Liver (tissue), 3 donors: Measurements from ENCODE around the gene AKTIP.

ENCODE experiments used
- ATF3 ChIP-seq: IDR thresholded peaks from 2 replicates; pipeline ENCODE4 v1.6.1; 2016; ENCODE audit warnings: antibody characterized with exemption
- EGR1 ChIP-seq, 2 donors: IDR thresholded peaks; 2 replicates each; pipeline ENCODE4 v1.6.1; 2016 to 2018; ENCODE audit warnings: antibody characterized with exemption in 2 of 2, low read depth in 2 of 2
- JUND ChIP-seq, 2 donors: IDR thresholded peaks; 2 replicates each; pipeline ENCODE4 v1.6.1; 2016; ENCODE audit warnings: antibody characterized with exemption in 2 of 2
- MAX ChIP-seq: IDR thresholded peaks from 2 replicates; pipeline ENCODE4 v1.6.1; 2016; ENCODE audit warnings: antibody characterized with exemption
- RAD21 ChIP-seq, 2 donors: IDR thresholded peaks; 2 replicates each; pipeline ENCODE4 v1.6.1; 2016; ENCODE audit warnings: antibody characterized with exemption in 2 of 2, mild to moderate bottlenecking in 2 of 2
- RXRA ChIP-seq, 2 donors: IDR thresholded peaks; 2 replicates each; pipeline ENCODE4 v1.6.1; 2017 to 2018; ENCODE audit warnings: antibody characterized with exemption in 2 of 2, mild to moderate bottlenecking in 1 of 2
- SP1 ChIP-seq: IDR thresholded peaks from 2 replicates; pipeline ENCODE4 v1.6.1; 2018; ENCODE audit warnings: antibody characterized with exemption, mild to moderate bottlenecking
- TAF1 ChIP-seq: conservative IDR thresholded peaks from 2 replicates; pipeline ENCODE4 v1.6.1; 2016; ENCODE audit warnings: antibody characterized with exemption, mild to moderate bottlenecking
- YY1 ChIP-seq: IDR thresholded peaks from 2 replicates; pipeline ENCODE4 v1.6.1; 2016; ENCODE audit warnings: antibody characterized with exemption, mild to moderate bottlenecking
- ZBTB33 ChIP-seq: IDR thresholded peaks from 2 replicates; pipeline ENCODE4 v1.6.1; 2016; ENCODE audit warnings: antibody characterized with exemption
- TF ChIP-seq, protein P1 (sequence below): fragments of 150-350 bp; IDR thresholded peaks from 2 replicates; pipeline ENCODE4 v1.5.1; 2017; ENCODE audit warnings: improper control_type of control experiment, low read depth, low read length; ENCODE audit not compliant: missing input control
- TF ChIP-seq, protein P2 (sequence below): IDR thresholded peaks from 2 replicates; pipeline ENCODE4 v1.6.1; 2016; ENCODE audit warnings: antibody characterized with exemption, mild to moderate bottlenecking
- donor health status: healthy.
- donor health status: healthy.

GRCh38 chr16:53510704-53511070, 7.7 kb upstream of the AKTIP start:
- TF ChIP-seq, protein P1, sequence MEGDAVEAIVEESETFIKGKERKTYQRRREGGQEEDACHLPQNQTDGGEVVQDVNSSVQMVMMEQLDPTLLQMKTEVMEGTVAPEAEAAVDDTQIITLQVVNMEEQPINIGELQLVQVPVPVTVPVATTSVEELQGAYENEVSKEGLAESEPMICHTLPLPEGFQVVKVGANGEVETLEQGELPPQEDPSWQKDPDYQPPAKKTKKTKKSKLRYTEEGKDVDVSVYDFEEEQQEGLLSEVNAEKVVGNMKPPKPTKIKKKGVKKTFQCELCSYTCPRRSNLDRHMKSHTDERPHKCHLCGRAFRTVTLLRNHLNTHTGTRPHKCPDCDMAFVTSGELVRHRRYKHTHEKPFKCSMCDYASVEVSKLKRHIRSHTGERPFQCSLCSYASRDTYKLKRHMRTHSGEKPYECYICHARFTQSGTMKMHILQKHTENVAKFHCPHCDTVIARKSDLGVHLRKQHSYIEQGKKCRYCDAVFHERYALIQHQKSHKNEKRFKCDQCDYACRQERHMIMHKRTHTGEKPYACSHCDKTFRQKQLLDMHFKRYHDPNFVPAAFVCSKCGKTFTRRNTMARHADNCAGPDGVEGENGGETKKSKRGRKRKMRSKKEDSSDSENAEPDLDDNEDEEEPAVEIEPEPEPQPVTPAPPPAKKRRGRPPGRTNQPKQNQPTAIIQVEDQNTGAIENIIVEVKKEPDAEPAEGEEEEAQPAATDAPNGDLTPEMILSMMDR = no peak
- no peak for TF ChIP-seq MAX
- TF ChIP-seq YY1 = no peak
- TF ChIP-seq ZBTB33 = no peak
- no peak for TF ChIP-seq ATF3
- TF ChIP-seq RXRA (IDR thresholded peaks at IDR 0.05) = no peak
- TF ChIP-seq EGR1 (IDR thresholded peaks at IDR 0.05; ENCODE audit: low read depth in 2 of 2) = no peak
- TF ChIP-seq JUND (IDR thresholded peaks at IDR 0.05) = no peak
- TF ChIP-seq RAD21 (IDR thresholded peaks at IDR 0.05) = no peak
- TF ChIP-seq, protein P2, sequence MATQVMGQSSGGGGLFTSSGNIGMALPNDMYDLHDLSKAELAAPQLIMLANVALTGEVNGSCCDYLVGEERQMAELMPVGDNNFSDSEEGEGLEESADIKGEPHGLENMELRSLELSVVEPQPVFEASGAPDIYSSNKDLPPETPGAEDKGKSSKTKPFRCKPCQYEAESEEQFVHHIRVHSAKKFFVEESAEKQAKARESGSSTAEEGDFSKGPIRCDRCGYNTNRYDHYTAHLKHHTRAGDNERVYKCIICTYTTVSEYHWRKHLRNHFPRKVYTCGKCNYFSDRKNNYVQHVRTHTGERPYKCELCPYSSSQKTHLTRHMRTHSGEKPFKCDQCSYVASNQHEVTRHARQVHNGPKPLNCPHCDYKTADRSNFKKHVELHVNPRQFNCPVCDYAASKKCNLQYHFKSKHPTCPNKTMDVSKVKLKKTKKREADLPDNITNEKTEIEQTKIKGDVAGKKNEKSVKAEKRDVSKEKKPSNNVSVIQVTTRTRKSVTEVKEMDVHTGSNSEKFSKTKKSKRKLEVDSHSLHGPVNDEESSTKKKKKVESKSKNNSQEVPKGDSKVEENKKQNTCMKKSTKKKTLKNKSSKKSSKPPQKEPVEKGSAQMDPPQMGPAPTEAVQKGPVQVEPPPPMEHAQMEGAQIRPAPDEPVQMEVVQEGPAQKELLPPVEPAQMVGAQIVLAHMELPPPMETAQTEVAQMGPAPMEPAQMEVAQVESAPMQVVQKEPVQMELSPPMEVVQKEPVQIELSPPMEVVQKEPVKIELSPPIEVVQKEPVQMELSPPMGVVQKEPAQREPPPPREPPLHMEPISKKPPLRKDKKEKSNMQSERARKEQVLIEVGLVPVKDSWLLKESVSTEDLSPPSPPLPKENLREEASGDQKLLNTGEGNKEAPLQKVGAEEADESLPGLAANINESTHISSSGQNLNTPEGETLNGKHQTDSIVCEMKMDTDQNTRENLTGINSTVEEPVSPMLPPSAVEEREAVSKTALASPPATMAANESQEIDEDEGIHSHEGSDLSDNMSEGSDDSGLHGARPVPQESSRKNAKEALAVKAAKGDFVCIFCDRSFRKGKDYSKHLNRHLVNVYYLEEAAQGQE = no peak
- no peak for TF ChIP-seq SP1
- no peak for TF ChIP-seq TAF1
